MCF 10A (cell line): ENCODE data around the gene DHDH. TPM values are rescaled to one million over a fixed set of nuclear protein-coding genes. Genes with fewer than 3 reads are reported as not detected.

Experiments used
- BruUV-seq: library from RNA; stranded (reverse); fragments of 400-500 nt; replicated peaks from 2 replicates; lab custom pipeline; 2021; lab: Mats Ljungman, UMichigan
- CTCF ChIA-PET: fragments of 300-600 bp; sonication (Branson Sonifier 250); formaldehyde crosslinking; extraction: SDS; loops from one replicate; lab custom pipeline; 2021; ENCODE audit warnings: antibody characterized with exemption, inconsistent platforms; lab: Yijun Ruan, JAX
- POLR2A ChIA-PET: fragments of 300-600, 350-650 bp; sonication (Branson Sonifier 250); formaldehyde crosslinking; extraction: SDS; loops from one replicate; lab custom pipeline; 2020; ENCODE audit warnings: antibody characterized with exemption, inconsistent platforms; lab: Yijun Ruan, JAX
- DNase-seq: peaks from one replicate; pipeline ENCODE4 v3.0.0-alpha.2; 2018; ENCODE audit not compliant: unreplicated experiment
- H3K27ac Mint-ChIP-seq: one replicate; pipeline ENCODE4 v1.8.0; 2022; ENCODE audit warnings: mild to moderate bottlenecking, low read depth, mixed read lengths; ENCODE audit not compliant: unreplicated experiment
- H3K27me3 Mint-ChIP-seq: one replicate; pipeline ENCODE4 v1.8.0; 2022; ENCODE audit warnings: mixed read lengths; ENCODE audit not compliant: insufficient read depth, unreplicated experiment
- H3K36me3 Mint-ChIP-seq: one replicate; pipeline ENCODE4 v1.8.0; 2022; ENCODE audit warnings: mild to moderate bottlenecking, moderate library complexity, mixed read lengths; ENCODE audit not compliant: insufficient read depth, unreplicated experiment
- H3K4me1 Mint-ChIP-seq: one replicate; pipeline ENCODE4 v1.8.0; 2022; ENCODE audit warnings: mixed read lengths; ENCODE audit not compliant: insufficient read depth, unreplicated experiment
- H3K4me3 Mint-ChIP-seq: one replicate; pipeline ENCODE4 v1.8.0; 2022; ENCODE audit warnings: mild to moderate bottlenecking, moderate library complexity, mixed read lengths; ENCODE audit not compliant: unreplicated experiment
- H3K9me3 Mint-ChIP-seq: one replicate; pipeline ENCODE4 v1.8.0; 2022; ENCODE audit warnings: mixed read lengths; ENCODE audit not compliant: unreplicated experiment
- CTCF ChIP-seq: fragments of 200-600 bp; IDR thresholded peaks from one replicate; pipeline ENCODE4 v1.8.0; 2022; ENCODE audit warnings: antibody characterized with exemption, mild to moderate bottlenecking; ENCODE audit not compliant: unreplicated experiment
- intact Hi-C: fragments of 100-400 bp; cut with micrococcal nuclease; formaldehyde crosslinking; loops from 2 replicates; pipeline ENCODE4 v1.14.1; 2022
- total RNA-seq: library from RNA; stranded (reverse); gene quantifications from 2 replicates; pipeline ENCODE4 v1.2.3, GENCODE V29; 2022

DHDH gene
- total RNA-seq, 1 experiment from 2014 or later = not detected

DNA sequence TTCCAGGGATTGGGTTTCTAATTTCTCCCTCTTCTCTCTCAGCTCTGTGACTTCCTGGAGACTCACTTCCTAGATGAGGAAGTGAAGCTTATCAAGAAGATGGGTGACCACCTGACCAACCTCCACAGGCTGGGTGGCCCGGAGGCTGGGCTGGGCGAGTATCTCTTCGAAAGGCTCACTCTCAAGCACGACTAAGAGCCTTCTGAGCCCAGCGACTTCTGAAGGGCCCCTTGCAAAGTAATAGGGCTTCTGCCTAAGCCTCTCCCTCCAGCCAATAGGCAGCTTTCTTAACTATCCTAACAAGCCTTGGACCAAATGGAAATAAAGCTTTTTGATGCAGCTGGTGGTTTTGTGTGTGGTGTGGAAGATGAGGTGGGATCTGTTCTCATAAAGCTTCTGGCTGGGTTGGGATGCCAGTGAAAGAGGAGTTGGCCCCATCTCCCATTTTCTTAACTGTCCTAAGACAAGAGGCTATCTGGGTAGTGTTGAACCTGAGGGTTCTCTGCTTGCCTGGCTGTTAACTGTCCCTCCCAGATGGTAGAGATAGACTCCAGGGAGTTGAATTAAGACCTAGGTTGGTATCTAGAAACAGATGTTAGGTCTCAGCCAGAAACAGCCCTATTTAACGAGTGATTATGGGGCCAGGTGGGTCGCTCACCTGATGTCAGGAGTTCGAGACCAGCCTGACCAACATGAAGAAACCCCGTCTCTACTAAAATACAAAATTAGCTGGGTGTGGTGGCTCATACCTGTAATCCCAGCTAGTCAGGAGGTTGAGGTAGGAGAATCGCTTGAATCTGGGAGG lies 33.2 kb downstream of the DHDH start:
- peak overlapping the region; percentile 96 for H3K27ac Mint-ChIP-seq
- DNase-seq = no peak
- no peaks in the 10 kb centered on the region for H3K27me3 Mint-ChIP-seq
- no TSS peak for BruUV-seq
- intact Hi-C loops = no loop called here
- H3K9me3 Mint-ChIP-seq = no peaks in the 10 kb centered on the region
- peaks cover 35% of the 10 kb centered on the region for H3K4me1 Mint-ChIP-seq
- TF ChIP-seq CTCF = no peak
- ChIA-PET CTCF (interaction anchor here (0.5 to 2.0 kb wide), 6 partner anchors 10 to 176 kb away, joined by 3 to 13 read pairs (median 4); partner anchors contain the start of gene RUVBL2), POLR2A (interaction anchor here (0.6 to 5.3 kb wide), 12 partner anchors 11 to 641 kb away, joined by 3 to 98 read pairs (median 8); partner anchors contain the start of genes BAX, DHDH, EMP3 and GYS1)
- peaks cover 64% of the 10 kb centered on the region for H3K36me3 Mint-ChIP-seq
- H3K4me3 Mint-ChIP-seq = peak overlapping the region; percentile 97

- no TSS peak for BruUV-seq
- H3K4me1 Mint-ChIP-seq = peaks cover 30% of the 10 kb centered on the region
- H3K9me3 Mint-ChIP-seq = no peaks in the 10 kb centered on the region
- CTCF ChIA-PET = interaction anchor here (0.5 to 2.0 kb wide), 6 partner anchors 9 to 172 kb away, joined by 3 to 13 read pairs (median 4); partner anchors contain the start of genes GYS1 and RUVBL2
- H3K27me3 Mint-ChIP-seq = no peaks in the 10 kb centered on the region
- DNase-seq = peak; percentile 24
- intact Hi-C loops = no loop called here
- H3K27ac Mint-ChIP-seq = peak overlapping the region; percentile 78
- H3K36me3 Mint-ChIP-seq = peaks cover 65% of the 10 kb centered on the region
- POLR2A ChIA-PET = interaction anchor here (0.6 to 5.3 kb wide), 5 partner anchors 10 to 93 kb away, joined by 5 to 98 read pairs (median 47); partner anchors contain the start of genes BAX, GYS1 and RUVBL2
- no peak for TF ChIP-seq CTCF
- H3K4me3 Mint-ChIP-seq = peak overlapping the region; percentile 97
Measured at GRCh38 chr19:48967346-48968178, 34.1 kb downstream of the DHDH start.

DNA sequence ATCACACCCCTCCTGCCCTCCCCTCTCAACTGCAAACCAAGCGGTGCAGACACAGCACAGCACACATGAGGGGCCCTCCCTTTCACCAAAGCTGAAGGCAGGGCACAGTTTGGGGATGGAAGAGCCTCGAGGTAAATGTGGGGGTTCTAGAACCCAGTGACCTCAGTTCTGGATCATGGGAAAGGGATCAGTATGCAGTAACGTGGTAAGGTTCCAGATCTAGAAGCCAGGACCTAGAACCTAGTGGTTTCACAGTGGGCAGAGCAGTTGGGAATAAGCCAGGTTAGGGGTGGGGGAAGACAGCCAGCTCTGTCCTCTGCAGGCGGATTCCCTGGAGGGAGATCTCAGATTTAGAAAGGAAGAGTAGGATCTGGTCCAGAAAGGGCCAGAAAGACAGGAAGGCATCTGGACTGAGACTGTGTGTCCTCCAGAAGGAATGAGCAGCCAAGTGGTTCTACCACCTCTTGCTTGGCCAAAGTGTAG lies 34.7 kb downstream of the DHDH start:
- intact Hi-C loops = no loop called here
- H3K4me1 Mint-ChIP-seq = peaks cover 24% of the 10 kb centered on the region
- POLR2A ChIA-PET = interaction anchor here (0.6 to 5.3 kb wide), 5 partner anchors 10 to 94 kb away, joined by 5 to 98 read pairs (median 47); partner anchors contain the start of genes BAX, GYS1 and RUVBL2
- H3K27ac Mint-ChIP-seq = peak overlapping the region; percentile 78
- H3K9me3 Mint-ChIP-seq = no peaks in the 10 kb centered on the region
- no peak overlapping the region for H3K4me3 Mint-ChIP-seq
- H3K36me3 Mint-ChIP-seq = peaks cover 72% of the 10 kb centered on the region
- no peak for DNase-seq
- CTCF ChIA-PET = interaction anchor here (1.0 kb wide), 1 partner anchor 25 kb away, joined by 6 read pairs; the partner anchor contains the start of genes GYS1 and RUVBL2
- H3K27me3 Mint-ChIP-seq = no peaks in the 10 kb centered on the region
- TSS peak; percentile 37 for BruUV-seq
- no peak for TF ChIP-seq CTCF
